GM12878 (cell line): ENCODE results near the gene ACTL7A.

Source experiments
- ASH2L ChIP-seq: fragments of 300-600, 200-600 bp; sonication (generic); IDR thresholded peaks from 2 replicates; pipeline ENCODE4 v1.6.1; 2017; ENCODE audit warnings: low read depth, mild to moderate bottlenecking, borderline replicate concordance
- EGR1 ChIP-seq, 2 experiments: IDR thresholded peaks; 1 replicate in 1 of 2; 2 replicates in 1 of 2; pipeline ENCODE4 v1.6.1; 2011 to 2012; ENCODE audit warnings: low read depth in 2 of 2, low read length in 2 of 2, borderline replicate concordance in 1 of 2, mild to moderate bottlenecking in 1 of 2, moderate library complexity in 1 of 2
- HDAC6 ChIP-seq: fragments of 200-600 bp; sonication (generic); IDR thresholded peaks from one replicate; pipeline ENCODE4 v1.8.0; 2017; ENCODE audit warnings: antibody characterized with exemption; ENCODE audit not compliant: unreplicated experiment
- JUND ChIP-seq: IDR thresholded peaks from 2 replicates; pipeline ENCODE4 v1.6.1; 2012; ENCODE audit warnings: low read depth, mild to moderate bottlenecking, low read length, improper control_type of control experiment, moderate library complexity
- POLR2A ChIP-seq: IDR thresholded peaks from 2 replicates; pipeline ENCODE4 v1.6.1; 2011; ENCODE audit warnings: low read depth, mild to moderate bottlenecking, low read length
- TAF1 ChIP-seq: IDR thresholded peaks from 2 replicates; pipeline ENCODE4 v1.6.1; 2011; ENCODE audit warnings: mild to moderate bottlenecking, low read depth, low read length, borderline replicate concordance
- TBL1XR1 ChIP-seq: IDR thresholded peaks from 2 replicates; pipeline ENCODE4 v1.6.1; 2012; ENCODE audit warnings: low read depth, low read length, improper control_type of control experiment
- TF ChIP-seq, protein P1 (sequence below), 3 experiments: IDR thresholded peaks in 2 of 3; conservative IDR thresholded peaks in 1 of 3; 2 replicates each; pipeline ENCODE4 v1.5.1; 2011; ENCODE audit warnings: low read depth in 3 of 3, low read length in 3 of 3, mild to moderate bottlenecking in 3 of 3, control low read depth in 2 of 3, moderate library complexity in 2 of 3, inconsistent platforms in 1 of 3, mixed read lengths in 1 of 3; ENCODE audit not compliant: control insufficient read depth in 2 of 3, insufficient read depth in 1 of 3; ENCODE audit errors: extremely low read depth in 1 of 3
- TF ChIP-seq, protein P2 (sequence below): fragments of 450-650 bp; IDR thresholded peaks from 2 replicates; pipeline ENCODE4 v1.6.1; 2016; ENCODE audit warnings: mild to moderate bottlenecking
- TF ChIP-seq, protein P3 (sequence below): IDR thresholded peaks from 2 replicates; pipeline ENCODE4 v1.6.1; 2011; ENCODE audit warnings: low read depth, low read length, improper control_type of control experiment, borderline replicate concordance

DNA sequence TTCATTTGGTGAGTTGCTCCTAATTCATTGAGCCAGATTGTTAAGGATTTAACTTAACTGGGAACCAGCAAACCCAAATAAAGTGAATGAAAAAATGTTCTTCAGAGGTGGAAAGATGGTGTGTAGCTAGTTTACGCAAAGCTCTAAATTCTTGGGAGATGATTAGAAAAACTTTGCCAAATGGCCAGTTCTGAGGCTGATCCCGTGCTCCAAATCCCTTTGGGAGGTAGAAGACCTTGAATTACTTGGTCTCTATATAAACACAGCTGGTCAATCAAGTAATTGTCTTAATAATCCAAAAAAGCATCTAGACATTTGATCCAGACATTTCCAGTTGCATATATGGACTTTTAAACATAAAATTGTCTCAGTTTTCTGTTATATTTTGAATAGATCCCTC, 17.7 kb upstream of the ACTL7A start:
- TF ChIP-seq, protein P1, sequence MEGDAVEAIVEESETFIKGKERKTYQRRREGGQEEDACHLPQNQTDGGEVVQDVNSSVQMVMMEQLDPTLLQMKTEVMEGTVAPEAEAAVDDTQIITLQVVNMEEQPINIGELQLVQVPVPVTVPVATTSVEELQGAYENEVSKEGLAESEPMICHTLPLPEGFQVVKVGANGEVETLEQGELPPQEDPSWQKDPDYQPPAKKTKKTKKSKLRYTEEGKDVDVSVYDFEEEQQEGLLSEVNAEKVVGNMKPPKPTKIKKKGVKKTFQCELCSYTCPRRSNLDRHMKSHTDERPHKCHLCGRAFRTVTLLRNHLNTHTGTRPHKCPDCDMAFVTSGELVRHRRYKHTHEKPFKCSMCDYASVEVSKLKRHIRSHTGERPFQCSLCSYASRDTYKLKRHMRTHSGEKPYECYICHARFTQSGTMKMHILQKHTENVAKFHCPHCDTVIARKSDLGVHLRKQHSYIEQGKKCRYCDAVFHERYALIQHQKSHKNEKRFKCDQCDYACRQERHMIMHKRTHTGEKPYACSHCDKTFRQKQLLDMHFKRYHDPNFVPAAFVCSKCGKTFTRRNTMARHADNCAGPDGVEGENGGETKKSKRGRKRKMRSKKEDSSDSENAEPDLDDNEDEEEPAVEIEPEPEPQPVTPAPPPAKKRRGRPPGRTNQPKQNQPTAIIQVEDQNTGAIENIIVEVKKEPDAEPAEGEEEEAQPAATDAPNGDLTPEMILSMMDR (IDR thresholded peaks at IDR 0.05 in 2 of 3, conservative IDR thresholded peaks at IDR 0.05 in 1 of 3; ENCODE audit: control insufficient read depth in 2 of 3, extremely low read depth in 1 of 3, insufficient read depth in 1 of 3, low read depth in 3 of 3, low read length in 3 of 3) = no peak
- no peak for TF ChIP-seq TBL1XR1
- no peak for TF ChIP-seq JUND
- no peak for TF ChIP-seq HDAC6
- TF ChIP-seq, protein P2, sequence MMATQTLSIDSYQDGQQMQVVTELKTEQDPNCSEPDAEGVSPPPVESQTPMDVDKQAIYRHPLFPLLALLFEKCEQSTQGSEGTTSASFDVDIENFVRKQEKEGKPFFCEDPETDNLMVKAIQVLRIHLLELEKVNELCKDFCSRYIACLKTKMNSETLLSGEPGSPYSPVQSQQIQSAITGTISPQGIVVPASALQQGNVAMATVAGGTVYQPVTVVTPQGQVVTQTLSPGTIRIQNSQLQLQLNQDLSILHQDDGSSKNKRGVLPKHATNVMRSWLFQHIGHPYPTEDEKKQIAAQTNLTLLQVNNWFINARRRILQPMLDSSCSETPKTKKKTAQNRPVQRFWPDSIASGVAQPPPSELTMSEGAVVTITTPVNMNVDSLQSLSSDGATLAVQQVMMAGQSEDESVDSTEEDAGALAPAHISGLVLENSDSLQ = no peak
- TF ChIP-seq EGR1 (IDR thresholded peaks at IDR 0.05; ENCODE audit: borderline replicate concordance in 1 of 2, low read depth in 2 of 2, low read length in 2 of 2) = no peak
- TF ChIP-seq TAF1 = no peak
- TF ChIP-seq, protein P3, sequence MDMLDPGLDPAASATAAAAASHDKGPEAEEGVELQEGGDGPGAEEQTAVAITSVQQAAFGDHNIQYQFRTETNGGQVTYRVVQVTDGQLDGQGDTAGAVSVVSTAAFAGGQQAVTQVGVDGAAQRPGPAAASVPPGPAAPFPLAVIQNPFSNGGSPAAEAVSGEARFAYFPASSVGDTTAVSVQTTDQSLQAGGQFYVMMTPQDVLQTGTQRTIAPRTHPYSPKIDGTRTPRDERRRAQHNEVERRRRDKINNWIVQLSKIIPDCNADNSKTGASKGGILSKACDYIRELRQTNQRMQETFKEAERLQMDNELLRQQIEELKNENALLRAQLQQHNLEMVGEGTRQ = no peak
- no peak for TF ChIP-seq POLR2A
- TF ChIP-seq ASH2L = no peak
